ENCODE data around the gene TRAPPC5.

Gene TRAPPC5

DNA sequence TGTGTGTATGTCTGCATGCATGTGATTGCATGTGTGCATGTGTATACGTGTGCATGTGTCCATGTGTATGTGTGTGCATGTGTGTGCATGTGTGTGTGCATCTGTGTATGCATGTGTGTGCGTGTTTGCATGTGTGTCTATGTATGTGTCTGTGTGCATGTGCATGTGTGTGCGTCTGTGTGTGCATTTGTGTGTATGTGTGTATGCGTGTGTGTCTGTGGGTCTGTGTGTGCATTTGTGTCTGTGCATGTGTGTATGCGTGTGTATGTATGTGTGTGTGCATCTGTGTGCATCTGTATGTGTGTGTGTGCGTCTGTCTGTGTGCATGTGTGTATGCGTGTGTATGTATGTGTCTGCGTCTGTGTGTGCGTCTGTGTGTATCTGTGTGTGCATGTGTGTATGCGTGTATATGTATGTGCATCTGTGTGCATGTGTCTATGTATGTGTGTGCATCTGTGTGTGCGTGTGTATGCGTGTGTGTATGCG is 40.7 kb upstream of the TRAPPC5 start:
- Histone ChIP-seq H3K9me2 (replicated peaks; ENCODE audit: insufficient read depth, low read length) (no peaks in the 10 kb centered on the region), H3K9ac (ENCODE audit: low read length) (no peak overlapping the region), H4K20me1 (ENCODE audit: insufficient read depth, low read length) (no peaks in the 10 kb centered on the region), H3K27ac (ENCODE audit: low read length) (no peak overlapping the region), H3K4me3 (ENCODE audit: low read length) (no peak overlapping the region), H3K27me3 (replicated peaks; ENCODE audit: insufficient read depth, low read length) (no peaks in the 10 kb centered on the region), H3K9me3 (replicated peaks; ENCODE audit: insufficient read depth, low read length) (no peaks in the 10 kb centered on the region), H2AFZ (ENCODE audit: low read length) (no peak overlapping the region), H3K36me3 (replicated peaks; ENCODE audit: insufficient read depth, low read length) (no peaks in the 10 kb centered on the region), H3K4me1 (ENCODE audit: low read length) (peaks cover 3% of the 10 kb centered on the region), H3K4me2 (ENCODE audit: low read depth, low read length) (no peak overlapping the region), H3K79me2 (ENCODE audit: low read length) (peaks cover 19% of the 10 kb centered on the region), H3F3A (ENCODE audit: insufficient read depth, low read length) (no peaks in the 10 kb centered on the region)
- DNase-seq, result no peak
- TF ChIP-seq CTCF (IDR thresholded peaks at IDR 0.05; ENCODE audit: low read length) (no peak), EZH2phosphoT487 (IDR thresholded peaks at IDR 0.05; ENCODE audit: low read length) (no peak), EZH2 (optimal IDR thresholded peaks at IDR 0.05; ENCODE audit: low read depth, low read length) (no peak)

- H3K9ac ChIP-seq (ENCODE audit: low read length), result no peak overlapping the region
Observed at GRCh38 chr19:7640803-7641202, 39.8 kb upstream of the TRAPPC5 start.

GRCh38 chr19:7641290-7642276 is 39.0 kb upstream of the TRAPPC5 start:
- no peaks in the 10 kb centered on the region for H3K9me2 ChIP-seq (replicated peaks; ENCODE audit: insufficient read depth, low read length)
- no peaks in the 10 kb centered on the region for H3F3A ChIP-seq (ENCODE audit: insufficient read depth, low read length)
- no peak overlapping the region for H3K27ac ChIP-seq (ENCODE audit: low read length)
- H3K9me3 ChIP-seq (replicated peaks; ENCODE audit: insufficient read depth, low read length), result no peaks in the 10 kb centered on the region
- H2AFZ ChIP-seq (ENCODE audit: low read length), result no peak overlapping the region
- H3K9ac ChIP-seq (ENCODE audit: low read length), result no peak overlapping the region
- H3K4me3 ChIP-seq (ENCODE audit: low read length), result no peak overlapping the region
- H4K20me1 ChIP-seq (ENCODE audit: insufficient read depth, low read length), result no peaks in the 10 kb centered on the region
- H3K4me1 ChIP-seq (ENCODE audit: low read length), result peaks cover 2% of the 10 kb centered on the region
- H3K4me2 ChIP-seq (ENCODE audit: low read depth, low read length), result no peak overlapping the region
- no peaks in the 10 kb centered on the region for H3K36me3 ChIP-seq (replicated peaks; ENCODE audit: insufficient read depth, low read length)
- peaks cover 19% of the 10 kb centered on the region for H3K79me2 ChIP-seq (ENCODE audit: low read length)
- DNase-seq, result no peak
- TF ChIP-seq EZH2phosphoT487 (IDR thresholded peaks at IDR 0.05; ENCODE audit: low read length), result no peak
- TF ChIP-seq CTCF (IDR thresholded peaks at IDR 0.05; ENCODE audit: low read length), result no peak
- no peak for TF ChIP-seq EZH2 (optimal IDR thresholded peaks at IDR 0.05; ENCODE audit: low read depth, low read length)
- no peaks in the 10 kb centered on the region for H3K27me3 ChIP-seq (replicated peaks; ENCODE audit: insufficient read depth, low read length)

More at GRCh38 chr19:7640803-7641202, 39.8 kb upstream of the TRAPPC5 start:
- Histone ChIP-seq H3K9me3 (replicated peaks; ENCODE audit: insufficient read depth, low read length) (no peaks in the 10 kb centered on the region), H3K27me3 (replicated peaks; ENCODE audit: insufficient read depth, low read length) (no peaks in the 10 kb centered on the region), H3K9me2 (replicated peaks; ENCODE audit: insufficient read depth, low read length) (no peaks in the 10 kb centered on the region), H3F3A (ENCODE audit: insufficient read depth, low read length) (no peaks in the 10 kb centered on the region), H4K20me1 (ENCODE audit: insufficient read depth, low read length) (no peaks in the 10 kb centered on the region), H3K27ac (ENCODE audit: low read length) (no peak overlapping the region), H3K4me3 (ENCODE audit: low read length) (no peak overlapping the region), H3K36me3 (replicated peaks; ENCODE audit: insufficient read depth, low read length) (no peaks in the 10 kb centered on the region), H3K4me1 (ENCODE audit: low read length) (peaks cover 3% of the 10 kb centered on the region), H2AFZ (ENCODE audit: low read length) (no peak overlapping the region), H3K79me2 (ENCODE audit: low read length) (peaks cover 19% of the 10 kb centered on the region), H3K4me2 (ENCODE audit: low read depth, low read length) (no peak overlapping the region)
- TF ChIP-seq CTCF (IDR thresholded peaks at IDR 0.05; ENCODE audit: low read length) (no peak), EZH2phosphoT487 (IDR thresholded peaks at IDR 0.05; ENCODE audit: low read length) (no peak), EZH2 (optimal IDR thresholded peaks at IDR 0.05; ENCODE audit: low read depth, low read length) (no peak)
- DNase-seq, result no peak
